Measurements from ENCODE around the gene GALNTL6. TPM values are rescaled to one million over a fixed set of nuclear protein-coding genes. Genes with fewer than 3 reads are reported as not detected.

The GALNTL6 gene
- total and polyA plus RNA-seq, 2 of the 4 experiments (the other 2 are of a cell fraction): under 0.01 TPM; not detected in 1

- ATAC-seq (ENCODE audit: low read depth): peak; percentile 68
- intact Hi-C loops (cut with micrococcal nuclease): no loop called here
- no peak overlapping the region for H3K4ac ChIP-seq (ENCODE audit: low read depth, low read length)
- no peak overlapping the region for H4K91ac ChIP-seq (ENCODE audit: insufficient read depth, low read depth, low read length)
- no peak overlapping the region for H3K4me2 ChIP-seq (ENCODE audit: low read depth, low read length)
- no peak overlapping the region for H3K27ac ChIP-seq (ENCODE audit: insufficient read depth, low read length)
- no peak overlapping the region for H4K5ac ChIP-seq (ENCODE audit: low read depth, low read length)
- no peak overlapping the region for H3K23ac ChIP-seq (ENCODE audit: low read depth, low read length)
- no peak overlapping the region for H4K8ac ChIP-seq (ENCODE audit: low read depth in 2 of 2, low read length in 2 of 2)
- H2BK15ac ChIP-seq (ENCODE audit: low read depth, low read length): no peak overlapping the region
- no peak overlapping the region for H3K4me3 ChIP-seq (ENCODE audit: insufficient read depth, low read depth, low read length)
- no peaks in the 10 kb centered on the region for H3K79me1 ChIP-seq (ENCODE audit: low read depth in 1 of 2, low read length in 2 of 2)
- no peaks in the 10 kb centered on the region for H4K20me1 ChIP-seq (ENCODE audit: insufficient read depth, low read length)
- peaks cover 1% of the 10 kb centered on the region; the same call in 1 of the 2 replicates for H3K4me1 ChIP-seq (ENCODE audit: control insufficient read depth, insufficient read depth, low read length)
- no peaks in the 10 kb centered on the region for H3K36me3 ChIP-seq (ENCODE audit: control insufficient read depth, insufficient read depth, low read length)
- no peak overlapping the region for H3K9ac ChIP-seq (ENCODE audit: low read depth, low read length)
- H3K14ac ChIP-seq (replicated peaks; ENCODE audit: low read depth, low read length): no peak overlapping the region
- ChIA-PET CTCF (no interaction called here), POLR2A (ENCODE audit: unreplicated experiment) (interaction anchor here (0.6 kb wide), 1 partner anchor 12 kb away, joined by 3 read pairs; no protein-coding TSS in a partner anchor)
- H2BK120ac ChIP-seq (ENCODE audit: low read depth, low read length): no peak overlapping the region
- no peak overlapping the region for H2AK9ac ChIP-seq (replicated peaks; ENCODE audit: low read depth, low read length, poor library complexity)
- no peak overlapping the region for H3K56ac ChIP-seq (ENCODE audit: extremely low read depth, insufficient read depth, low read length)
- dilution Hi-C loops (cut with HindIII; ENCODE audit: low sequenced_read_pairs, unreplicated experiment): loop anchor here (25.0 kb wide), 1 partner anchor 253 kb away; no protein-coding TSS in a partner anchor
- no peaks in the 10 kb centered on the region for H3K9me3 ChIP-seq (ENCODE audit: control insufficient read depth, insufficient read depth, low read length)
- in situ Hi-C loops (cut with MboI; ENCODE audit: low sequenced_read_pairs): no loop called here
- H3K27me3 ChIP-seq (ENCODE audit: control insufficient read depth, insufficient read depth, low read length): peaks cover 21% of the 10 kb centered on the region
- H2BK20ac ChIP-seq (ENCODE audit: low read depth, low read length): no peak overlapping the region
- DNase-seq: peak; percentile 76
- H3K18ac ChIP-seq (ENCODE audit: low read depth, low read length): no peak overlapping the region
- H2AK5ac ChIP-seq (ENCODE audit: low read depth, low read length): no peak overlapping the region; the same call in 1 of the 2 replicates
- H2AFZ ChIP-seq (replicated peaks; ENCODE audit: low read length, poor library complexity): no peak overlapping the region
- TF ChIP-seq POLR2A (IDR thresholded peaks at IDR 0.05; ENCODE audit: low read depth, low read length) (no peak), BHLHE40 (IDR thresholded peaks at IDR 0.05; ENCODE audit: low read depth, low read length) (no peak), CEBPB (IDR thresholded peaks at IDR 0.05; ENCODE audit: low read depth, low read length) (no peak), RAD21 (IDR thresholded peaks at IDR 0.05; ENCODE audit: low read length) (no peak), ELK1 (IDR thresholded peaks at IDR 0.05; ENCODE audit: borderline replicate concordance, low read depth, low read length) (no peak), CTCF (conservative IDR thresholded peaks at IDR 0.05; ENCODE audit: low read depth, low read length) (no peak), RCOR1 (IDR thresholded peaks at IDR 0.05; ENCODE audit: insufficient replicate concordance, low read length) (no peak), MAZ (IDR thresholded peaks at IDR 0.05; ENCODE audit: borderline replicate concordance, low read depth, low read length) (no peak), MAFK (IDR thresholded peaks at IDR 0.05; ENCODE audit: low read depth, low read length) (no peak), RFX5 (IDR thresholded peaks at IDR 0.05; ENCODE audit: low read depth, low read length) (no peak), CHD1 (IDR thresholded peaks at IDR 0.05; ENCODE audit: low read depth, low read length) (no peak), SMC3 (IDR thresholded peaks at IDR 0.05; ENCODE audit: low read depth, low read length) (no peak), MXI1 (IDR thresholded peaks at IDR 0.05; ENCODE audit: borderline replicate concordance, low read depth, low read length) (no peak), USF2 (IDR thresholded peaks at IDR 0.05; ENCODE audit: low read depth, low read length) (no peak), NFE2L2 (IDR thresholded peaks at IDR 0.05; ENCODE audit: low read depth, low read length) (no peak; the same call in 1 of the 2 replicates)
- no peak overlapping the region for H2BK5ac ChIP-seq (ENCODE audit: low read depth, low read length, poor library complexity, severe bottlenecking)
- no peaks in the 10 kb centered on the region for H3K9me1 ChIP-seq (ENCODE audit: insufficient read depth, low read length)
- WGBS, 2 experiments (ENCODE audit: extremely low coverage in 2 of 2, insufficient read length in 1 of 2): 100% methylated on average over 1 of the region's 7 CpGs; no CpG with 5 or more reads in 1 of the 2 experiments
- BruUV-seq (replicated peaks): no TSS peak
Observed at GRCh38 chr4:173009129-173009823, 1196.1 kb downstream of the GALNTL6 start.
